GM12873 (cell line): Measurements from ENCODE around the gene PTPRN2.

ENCODE experiments used
- CTCF ChIP-seq: IDR thresholded peaks from 2 replicates; pipeline ENCODE4 v1.5.1; 2012; ENCODE audit warnings: low read depth, mild to moderate bottlenecking, moderate library complexity, low read length, control low read depth; ENCODE audit not compliant: insufficient read depth; ENCODE audit errors: missing control alignments

The PTPRN2 gene

GRCh38 chr7:158524749-158525635, 62.6 kb downstream of the PTPRN2 start:
- TF ChIP-seq CTCF = no peak

GRCh38 chr7:158520825-158521224, 66.8 kb downstream of the PTPRN2 start:
- no peak for TF ChIP-seq CTCF

GRCh38 chr7:158519633-158520174, 67.9 kb downstream of the PTPRN2 start:
- TF ChIP-seq CTCF = no peak

- no peak for TF ChIP-seq CTCF
Measured at GRCh38 chr7:158518980-158519632, 68.5 kb downstream of the PTPRN2 start.

GRCh38 chr7:158517571-158517970, 70.1 kb downstream of the PTPRN2 start:
- no peak for TF ChIP-seq CTCF

- TF ChIP-seq CTCF = no peak
Measured at GRCh38 chr7:158517072-158517471, 70.6 kb downstream of the PTPRN2 start.

- no peak for TF ChIP-seq CTCF
Measured at GRCh38 chr7:158516524-158516923, 71.1 kb downstream of the PTPRN2 start.
